Measurements from ENCODE around the gene MROH2A. TPM values are rescaled to one million over a fixed set of nuclear protein-coding genes. Genes with fewer than 3 reads are reported as not detected.

The MROH2A gene
- total RNA-seq, 1 experiment from 2014 or later: not detected

GRCh38 chr2:233746475-233747282 lies 31.5 kb upstream of the MROH2A start:
- ATAC-seq: no peak
- no peak for DNase-seq (ENCODE audit: low read depth, low spot score)
- Histone ChIP-seq H2AFZ (ENCODE audit: low read depth, low read length, poor library complexity, severe bottlenecking) (no peak overlapping the region), H3K27me3 (ENCODE audit: insufficient read depth, low read length) (no peaks in the 10 kb centered on the region), H3K9me2 (ENCODE audit: insufficient read depth) (no peaks in the 10 kb centered on the region), H3K4me1 (ENCODE audit: control insufficient read depth in 1 of 2, insufficient read depth in 2 of 2, low read length in 2 of 2) (no peaks in the 10 kb centered on the region), H3K27ac (ENCODE audit: low read depth, low read length) (no peak overlapping the region), H3K36me3 (ENCODE audit: control insufficient read depth in 1 of 2, insufficient read depth in 2 of 2, low read length in 2 of 2) (no peaks in the 10 kb centered on the region), H4K20me1 (ENCODE audit: insufficient read depth) (no peaks in the 10 kb centered on the region), H3K79me2 (ENCODE audit: insufficient read depth, low read length) (no peaks in the 10 kb centered on the region), H3K9me3 (ENCODE audit: control insufficient read depth in 1 of 2, insufficient read depth in 1 of 2, low read depth in 1 of 2, low read length in 2 of 2) (no peaks in the 10 kb centered on the region), H3K4me2 (ENCODE audit: low read length) (no peak overlapping the region), H3K9ac (ENCODE audit: low read length) (no peak overlapping the region), H3K4me3 (replicated peaks in 1 of 2; ENCODE audit: low read depth in 1 of 2, low read length in 2 of 2) (no peak overlapping the region)
- ChIA-PET CTCF (no interaction called here), POLR2A (no interaction called here), RAD21 (ENCODE audit: low non-redundant PET in 1 of 2, low total read pairs in 2 of 2, uncharacterized antibody in 2 of 2, unreplicated experiment in 2 of 2) (no interaction called here)
- intact Hi-C loops (cut with micrococcal nuclease): no loop called here
- no TSS peak for BruUV-seq (replicated peaks)
- TF ChIP-seq ZNF274 (IDR thresholded peaks at IDR 0.05; ENCODE audit: low read depth, low read length) (no peak), FOSL1 (IDR thresholded peaks at IDR 0.05; ENCODE audit: low read depth) (no peak), CBX3 (IDR thresholded peaks at IDR 0.05; ENCODE audit: low read depth) (no peak), EGR1 (IDR thresholded peaks at IDR 0.05; ENCODE audit: low read depth) (no peak), REST (IDR thresholded peaks at IDR 0.05; ENCODE audit: low read depth) (no peak), SP1 (IDR thresholded peaks at IDR 0.05; ENCODE audit: low read depth) (no peak), ELF1 (IDR thresholded peaks at IDR 0.05; ENCODE audit: borderline replicate concordance, low read depth) (no peak), EZH2phosphoT487 (IDR thresholded peaks at IDR 0.05; ENCODE audit: borderline replicate concordance) (no peak), ATF3 (IDR thresholded peaks at IDR 0.05) (no peak)

All from HCT116 (cell line).